ENCODE results near the gene MAPKAPK3. TPM values are rescaled to one million over a fixed set of nuclear protein-coding genes. Genes with fewer than 3 reads are reported as not detected.

The MAPKAPK3 gene
- total and polyA plus RNA-seq, 2 donors from 2014 or later: 68.0 to 75.8 TPM

DNA sequence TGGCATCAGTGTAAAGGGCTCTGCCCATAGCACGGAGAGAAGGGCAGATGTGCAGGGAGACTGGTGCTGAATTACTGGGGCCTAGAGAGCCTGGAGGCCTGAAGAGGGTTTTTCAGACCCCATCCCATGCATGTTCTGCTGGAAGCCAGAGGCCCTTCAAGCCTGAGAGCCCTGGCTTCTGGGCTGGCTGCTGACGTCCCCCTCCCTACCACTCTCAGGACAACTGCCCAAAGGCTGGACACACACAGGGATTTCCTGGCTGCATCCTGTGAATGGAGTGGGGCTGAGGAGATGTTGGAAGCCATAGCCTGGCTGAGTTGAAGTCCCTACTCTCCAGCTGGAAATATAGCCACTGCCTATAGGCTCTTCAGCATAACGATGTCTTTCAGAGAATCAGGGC lies 40.9 kb downstream of the MAPKAPK3 start:
- H3K27ac ChIP-seq (ENCODE audit: low read depth in 2 of 2, low read length in 2 of 2): no peak overlapping the region
- no peaks in the 10 kb centered on the region for H3K36me3 ChIP-seq (ENCODE audit: control insufficient read depth in 2 of 3, insufficient read depth in 3 of 3, low read length in 3 of 3)
- peaks cover 0 to under 1% (median 0%) of the 10 kb centered on the region in 3 donors for H3K4me1 ChIP-seq (ENCODE audit: control insufficient read depth in 2 of 3, insufficient read depth in 2 of 3, low read depth in 1 of 3, low read length in 3 of 3)
- TF ChIP-seq, protein P1, sequence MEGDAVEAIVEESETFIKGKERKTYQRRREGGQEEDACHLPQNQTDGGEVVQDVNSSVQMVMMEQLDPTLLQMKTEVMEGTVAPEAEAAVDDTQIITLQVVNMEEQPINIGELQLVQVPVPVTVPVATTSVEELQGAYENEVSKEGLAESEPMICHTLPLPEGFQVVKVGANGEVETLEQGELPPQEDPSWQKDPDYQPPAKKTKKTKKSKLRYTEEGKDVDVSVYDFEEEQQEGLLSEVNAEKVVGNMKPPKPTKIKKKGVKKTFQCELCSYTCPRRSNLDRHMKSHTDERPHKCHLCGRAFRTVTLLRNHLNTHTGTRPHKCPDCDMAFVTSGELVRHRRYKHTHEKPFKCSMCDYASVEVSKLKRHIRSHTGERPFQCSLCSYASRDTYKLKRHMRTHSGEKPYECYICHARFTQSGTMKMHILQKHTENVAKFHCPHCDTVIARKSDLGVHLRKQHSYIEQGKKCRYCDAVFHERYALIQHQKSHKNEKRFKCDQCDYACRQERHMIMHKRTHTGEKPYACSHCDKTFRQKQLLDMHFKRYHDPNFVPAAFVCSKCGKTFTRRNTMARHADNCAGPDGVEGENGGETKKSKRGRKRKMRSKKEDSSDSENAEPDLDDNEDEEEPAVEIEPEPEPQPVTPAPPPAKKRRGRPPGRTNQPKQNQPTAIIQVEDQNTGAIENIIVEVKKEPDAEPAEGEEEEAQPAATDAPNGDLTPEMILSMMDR (IDR thresholded peaks at IDR 0.05; ENCODE audit: borderline replicate concordance, extremely low read depth, insufficient read depth): no peak
- intact Hi-C loops (cut with DNase I): no loop called here
- no peaks in the 10 kb centered on the region for H3K9me3 ChIP-seq (ENCODE audit: control insufficient read depth in 2 of 3, insufficient read depth in 1 of 3, low read length in 3 of 3)
- H3K4me3 ChIP-seq (ENCODE audit: low read length in 3 of 3): no peak overlapping the region
- FAIRE-seq (no peak), DNase-seq (no peak)
- H3K27me3 ChIP-seq (ENCODE audit: control insufficient read depth, insufficient read depth, low read length): no peaks in the 10 kb centered on the region
- no peak overlapping the region for H3K9ac ChIP-seq (ENCODE audit: low read length in 3 of 3)

DNA sequence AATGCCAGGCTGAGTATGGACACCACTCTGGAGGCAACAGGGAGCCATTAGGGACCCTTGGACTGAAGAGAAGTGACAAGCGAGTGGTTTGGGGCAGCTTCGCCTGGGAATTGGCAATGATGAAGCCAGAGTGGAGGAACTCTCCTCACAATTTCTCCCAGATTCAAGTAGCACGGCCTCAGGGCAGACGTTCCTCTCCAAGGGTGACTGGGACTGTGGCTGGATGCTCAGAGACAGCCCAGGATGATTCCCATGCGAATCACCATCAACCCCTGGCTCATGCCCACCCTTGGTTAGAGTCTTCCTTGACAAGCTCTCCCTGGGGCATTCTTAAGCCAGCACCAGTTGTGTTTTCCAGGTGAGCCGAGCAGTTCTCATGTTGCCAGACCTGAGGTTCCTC lies 41.5 kb downstream of the MAPKAPK3 start:
- Histone ChIP-seq H3K9me3 (ENCODE audit: control insufficient read depth in 2 of 3, insufficient read depth in 1 of 3, low read length in 3 of 3) (no peaks in the 10 kb centered on the region), H3K36me3 (ENCODE audit: control insufficient read depth in 2 of 3, insufficient read depth in 3 of 3, low read length in 3 of 3) (no peaks in the 10 kb centered on the region), H3K27ac (ENCODE audit: low read depth in 2 of 2, low read length in 2 of 2) (no peak overlapping the region), H3K4me1 (ENCODE audit: control insufficient read depth in 2 of 3, insufficient read depth in 2 of 3, low read depth in 1 of 3, low read length in 3 of 3) (peaks cover 0 to 3% (median 0%) of the 10 kb centered on the region in 3 donors), H3K9ac (ENCODE audit: low read length in 3 of 3) (no peak overlapping the region), H3K27me3 (ENCODE audit: control insufficient read depth, insufficient read depth, low read length) (no peaks in the 10 kb centered on the region), H3K4me3 (ENCODE audit: low read length in 3 of 3) (no peak overlapping the region)
- TF ChIP-seq, protein P1 (IDR thresholded peaks at IDR 0.05; ENCODE audit: borderline replicate concordance, extremely low read depth, insufficient read depth): no peak
- intact Hi-C loops (cut with DNase I): no loop called here
- DNase-seq (peak in 1 of 5 donors; percentile 9), FAIRE-seq (no peak)

GRCh38 chr3:50658831-50659230 lies 41.9 kb downstream of the MAPKAPK3 start:
- no peaks in the 10 kb centered on the region for H3K27me3 ChIP-seq (ENCODE audit: control insufficient read depth, insufficient read depth, low read length)
- intact Hi-C loops (cut with DNase I): no loop called here
- no peaks in the 10 kb centered on the region for H3K9me3 ChIP-seq (ENCODE audit: control insufficient read depth in 2 of 3, insufficient read depth in 1 of 3, low read length in 3 of 3)
- H3K27ac ChIP-seq (ENCODE audit: low read depth in 2 of 2, low read length in 2 of 2): no peak overlapping the region
- no peaks in the 10 kb centered on the region for H3K36me3 ChIP-seq (ENCODE audit: control insufficient read depth in 2 of 3, insufficient read depth in 3 of 3, low read length in 3 of 3)
- H3K4me1 ChIP-seq (ENCODE audit: control insufficient read depth in 2 of 3, insufficient read depth in 2 of 3, low read depth in 1 of 3, low read length in 3 of 3): peaks cover 0 to 3% (median 0%) of the 10 kb centered on the region in 3 donors
- FAIRE-seq (no peak), DNase-seq (peak in 1 of 5 donors; percentile 9)
- no peak overlapping the region for H3K4me3 ChIP-seq (ENCODE audit: low read length in 3 of 3)
- TF ChIP-seq, protein P1 (IDR thresholded peaks at IDR 0.05; ENCODE audit: borderline replicate concordance, extremely low read depth, insufficient read depth): no peak
- H3K9ac ChIP-seq (ENCODE audit: low read length in 3 of 3): no peak overlapping the region

GRCh38 chr3:50660386-50660785 lies 43.4 kb downstream of the MAPKAPK3 start:
- Histone ChIP-seq H3K9me3 (ENCODE audit: control insufficient read depth in 2 of 3, insufficient read depth in 1 of 3, low read length in 3 of 3) (no peaks in the 10 kb centered on the region), H3K4me1 (ENCODE audit: control insufficient read depth in 2 of 3, insufficient read depth in 2 of 3, low read depth in 1 of 3, low read length in 3 of 3) (peaks cover 0 to 3% (median 0%) of the 10 kb centered on the region in 3 donors), H3K27me3 (ENCODE audit: control insufficient read depth, insufficient read depth, low read length) (no peaks in the 10 kb centered on the region), H3K27ac (ENCODE audit: low read depth in 2 of 2, low read length in 2 of 2) (no peak overlapping the region), H3K9ac (ENCODE audit: low read length in 3 of 3) (no peak overlapping the region), H3K36me3 (ENCODE audit: control insufficient read depth in 2 of 3, insufficient read depth in 3 of 3, low read length in 3 of 3) (no peaks in the 10 kb centered on the region), H3K4me3 (ENCODE audit: low read length in 3 of 3) (no peak overlapping the region)
- DNase-seq: peak in 1 of 5 donors; percentile 18
- intact Hi-C loops (cut with DNase I): no loop called here
- TF ChIP-seq, protein P1 (IDR thresholded peaks at IDR 0.05; ENCODE audit: borderline replicate concordance, extremely low read depth, insufficient read depth): no peak
- no peak for FAIRE-seq

Measured in kidney (tissue), 14 donors.